ENCODE results near the gene RAD21L1. TPM values are rescaled to one million over a fixed set of nuclear protein-coding genes. Genes with fewer than 3 reads are reported as not detected.

Gene RAD21L1
- total and polyA plus RNA-seq, 2 donors (not counting 3 experiments of a cell fraction or from before 2014, with no cell fraction given), result 0.06 TPM; not detected in 1

DNA sequence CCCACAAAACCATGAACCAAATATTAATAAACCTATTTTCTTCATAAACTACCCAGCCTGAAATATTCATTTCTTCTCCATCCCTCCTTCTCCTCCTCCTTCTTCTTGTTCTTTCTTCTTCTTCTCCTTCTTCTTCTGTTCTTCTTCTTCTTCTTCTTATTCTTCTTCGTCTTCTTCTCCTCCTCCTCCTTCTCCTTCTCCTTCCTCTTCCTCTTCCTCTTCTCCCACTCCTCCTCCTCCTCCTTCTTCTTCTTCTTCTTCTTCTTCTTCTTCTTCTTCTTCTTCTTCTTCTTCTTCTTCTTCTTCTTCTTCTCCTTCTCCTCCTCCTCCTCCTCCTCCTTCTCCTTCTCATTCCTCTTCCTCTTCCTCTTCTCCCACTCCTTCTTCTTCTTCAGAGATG lies 36.0 kb upstream of the RAD21L1 start:
- POLR2A ChIA-PET, result no interaction called here
- no peaks in the 10 kb centered on the region for H4K20me1 ChIP-seq (replicated peaks; ENCODE audit: control insufficient read depth, extremely low read depth, insufficient read depth, low read length)
- CTCF ChIA-PET, result interaction anchor here (1.1 kb wide), 1 partner anchor 314 kb away, joined by 3 read pairs; no protein-coding TSS in a partner anchor
- H3K4me2 ChIP-seq (ENCODE audit: insufficient read depth, low read length), result no peak overlapping the region
- H3K4me1 ChIP-seq (ENCODE audit: control insufficient read depth, extremely low read depth, insufficient read depth, low read length), result no peaks in the 10 kb centered on the region
- no peaks in the 10 kb centered on the region for H3K9me3 ChIP-seq (replicated peaks; ENCODE audit: control insufficient read depth, insufficient read depth, low read length)
- no TSS peak for BruUV-seq (replicated peaks)
- intact Hi-C loops (cut with micrococcal nuclease) (loop anchor here (10.0 kb wide), 1 partner anchor 235 kb away; no protein-coding TSS in a partner anchor), dilution Hi-C loops (cut with MboI; ENCODE audit: extremely low pct_ligation_motif_present, low sequenced_read_pairs) (no loop called here)
- no peak overlapping the region for H3K9ac ChIP-seq (replicated peaks; ENCODE audit: extremely low read depth, insufficient read depth, low read length)
- H2AFZ ChIP-seq (ENCODE audit: low read depth, low read length), result no peak overlapping the region
- no peak for FAIRE-seq
- H3K36me3 ChIP-seq (ENCODE audit: control insufficient read depth in 2 of 2, extremely low read depth in 1 of 2, insufficient read depth in 2 of 2, low read length in 2 of 2), result no peaks in the 10 kb centered on the region
- DNase-seq (ENCODE audit: low read depth, low spot score), result no peak
- no peak overlapping the region for H3K27ac ChIP-seq (ENCODE audit: insufficient read depth, low read depth, low read length)
- no peaks in the 10 kb centered on the region for H3K79me2 ChIP-seq (ENCODE audit: control insufficient read depth, insufficient read depth, low read length)
- H3K27me3 ChIP-seq (ENCODE audit: control insufficient read depth in 2 of 2, insufficient read depth in 2 of 2, low read length in 2 of 2), result peaks cover 4 to 22% of the 10 kb centered on the region in 2 experiments
- TF ChIP-seq JUN (IDR thresholded peaks at IDR 0.05; ENCODE audit: borderline replicate concordance, insufficient read depth, insufficient read length, low read depth) (no peak), EZH2 (IDR thresholded peaks at IDR 0.05; ENCODE audit: borderline replicate concordance, low read depth, low read length, severe bottlenecking) (no peak), FOS (IDR thresholded peaks at IDR 0.05; ENCODE audit: borderline replicate concordance, insufficient read depth, low read length) (no peak), POLR2A (IDR thresholded peaks at IDR 0.05; ENCODE audit: low read depth, low read length) (no peak), MYC (IDR thresholded peaks at IDR 0.05; ENCODE audit: low read depth, low read length) (no peak), GATA2 (IDR thresholded peaks at IDR 0.05; ENCODE audit: insufficient read depth, insufficient read length, low read depth, low read length) (no peak), POLR2AphosphoS5 (IDR thresholded peaks at IDR 0.05; ENCODE audit: insufficient read depth, low read depth, low read length) (no peak)
- TF ChIP-seq, protein P1, sequence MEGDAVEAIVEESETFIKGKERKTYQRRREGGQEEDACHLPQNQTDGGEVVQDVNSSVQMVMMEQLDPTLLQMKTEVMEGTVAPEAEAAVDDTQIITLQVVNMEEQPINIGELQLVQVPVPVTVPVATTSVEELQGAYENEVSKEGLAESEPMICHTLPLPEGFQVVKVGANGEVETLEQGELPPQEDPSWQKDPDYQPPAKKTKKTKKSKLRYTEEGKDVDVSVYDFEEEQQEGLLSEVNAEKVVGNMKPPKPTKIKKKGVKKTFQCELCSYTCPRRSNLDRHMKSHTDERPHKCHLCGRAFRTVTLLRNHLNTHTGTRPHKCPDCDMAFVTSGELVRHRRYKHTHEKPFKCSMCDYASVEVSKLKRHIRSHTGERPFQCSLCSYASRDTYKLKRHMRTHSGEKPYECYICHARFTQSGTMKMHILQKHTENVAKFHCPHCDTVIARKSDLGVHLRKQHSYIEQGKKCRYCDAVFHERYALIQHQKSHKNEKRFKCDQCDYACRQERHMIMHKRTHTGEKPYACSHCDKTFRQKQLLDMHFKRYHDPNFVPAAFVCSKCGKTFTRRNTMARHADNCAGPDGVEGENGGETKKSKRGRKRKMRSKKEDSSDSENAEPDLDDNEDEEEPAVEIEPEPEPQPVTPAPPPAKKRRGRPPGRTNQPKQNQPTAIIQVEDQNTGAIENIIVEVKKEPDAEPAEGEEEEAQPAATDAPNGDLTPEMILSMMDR (IDR thresholded peaks at IDR 0.05; ENCODE audit: extremely low read depth in 1 of 2, insufficient read depth in 1 of 2, low read depth in 1 of 2, low read length in 2 of 2), result no peak
- TF ChIP-seq, protein P2, sequence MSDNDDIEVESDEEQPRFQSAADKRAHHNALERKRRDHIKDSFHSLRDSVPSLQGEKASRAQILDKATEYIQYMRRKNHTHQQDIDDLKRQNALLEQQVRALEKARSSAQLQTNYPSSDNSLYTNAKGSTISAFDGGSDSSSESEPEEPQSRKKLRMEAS (IDR thresholded peaks at IDR 0.05; ENCODE audit: insufficient read depth, insufficient read length), result no peak
- H3K4me3 ChIP-seq (replicated peaks in 1 of 3; ENCODE audit: insufficient read depth in 1 of 3, low read depth in 1 of 3, low read length in 3 of 3), result no peak overlapping the region
- no peaks in the 10 kb centered on the region for H3K9me1 ChIP-seq (replicated peaks; ENCODE audit: control insufficient read depth, extremely low read depth, insufficient read depth, low read length)
